IMR-90 (cell line): ENCODE data around the gene TMEM163. TPM values are rescaled to one million over a fixed set of nuclear protein-coding genes. Genes with fewer than 3 reads are reported as not detected.

Source experiments
- ATAC-seq: fragments of 200-7000 bp; cut with Tn5 transposase; 2 replicates; pipeline ENCODE4 v1.9.1; 2020; ENCODE audit warnings: low read depth, mild to moderate bottlenecking, moderate library complexity
- BruUV-seq: library from RNA; stranded (reverse); fragments of 400-500 nt; replicated peaks from 2 replicates; lab custom pipeline; 2021; lab: Mats Ljungman, UMichigan
- CTCF ChIA-PET: fragments of 300-600 bp; formaldehyde crosslinking; extraction: SDS; loops from one replicate; lab custom pipeline; 2021; ENCODE audit warnings: antibody characterized with exemption; lab: Yijun Ruan, JAX
- POLR2A ChIA-PET: fragments of 300-600 bp; sonication (Branson Sonifier 250); formaldehyde crosslinking; loops from one replicate; lab custom pipeline; 2022; ENCODE audit warnings: antibody characterized with exemption; ENCODE audit not compliant: unreplicated experiment; lab: Charles Lee
- DNase-seq: peaks from one replicate; pipeline ENCODE4 v3.0.0; 2013
- H2AFZ ChIP-seq: replicated peaks from 2 replicates; pipeline ENCODE3; 2013; ENCODE audit warnings: low read length, mild to moderate bottlenecking; ENCODE audit not compliant: poor library complexity
- H2AK5ac ChIP-seq: 2 replicates; pipeline ENCODE4 v1.6.1; 2013; ENCODE audit warnings: low read depth, low read length, inconsistent platforms
- H2AK9ac ChIP-seq: replicated peaks from 2 replicates; pipeline ENCODE3; 2013; ENCODE audit warnings: mild to moderate bottlenecking, low read depth, low read length, moderate library complexity; ENCODE audit not compliant: poor library complexity
- H2BK120ac ChIP-seq: 2 replicates; pipeline ENCODE4 v1.6.1; 2013; ENCODE audit warnings: low read depth, low read length, inconsistent platforms
- H2BK15ac ChIP-seq: 3 replicates; pipeline ENCODE4 v1.6.1; 2013; ENCODE audit warnings: low read depth, low read length, inconsistent platforms
- H2BK20ac ChIP-seq: 2 replicates; pipeline ENCODE4 v1.6.1; 2013; ENCODE audit warnings: low read depth, mild to moderate bottlenecking, inconsistent platforms, low read length, moderate library complexity
- H2BK5ac ChIP-seq: 2 replicates; pipeline ENCODE4 v1.6.1; 2013; ENCODE audit warnings: mild to moderate bottlenecking, low read depth, low read length, inconsistent platforms; ENCODE audit not compliant: poor library complexity, severe bottlenecking
- H3K14ac ChIP-seq: replicated peaks from 2 replicates; pipeline ENCODE4 v1.6.1; 2013; ENCODE audit warnings: low read depth, low read length, inconsistent platforms
- H3K18ac ChIP-seq: 2 replicates; pipeline ENCODE4 v1.6.1; 2013; ENCODE audit warnings: low read depth, low read length, control low read depth
- H3K23ac ChIP-seq: 2 replicates; pipeline ENCODE4 v1.6.1; 2013; ENCODE audit warnings: low read depth, low read length, inconsistent platforms
- H3K27ac ChIP-seq: 2 replicates; pipeline ENCODE4 v1.5.1; 2013; ENCODE audit warnings: mild to moderate bottlenecking, control low read depth, low read length; ENCODE audit not compliant: insufficient read depth
- H3K27me3 ChIP-seq: 2 replicates; pipeline ENCODE4 v1.6.1; 2013; ENCODE audit warnings: low read length; ENCODE audit not compliant: control insufficient read depth, insufficient read depth
- H3K36me3 ChIP-seq: 2 replicates; pipeline ENCODE4 v1.6.1; 2013; ENCODE audit warnings: low read length, mixed read lengths; ENCODE audit not compliant: control insufficient read depth, insufficient read depth
- H3K4ac ChIP-seq: 2 replicates; pipeline ENCODE4 v1.6.1; 2013; ENCODE audit warnings: low read depth, low read length, inconsistent platforms
- H3K4me1 ChIP-seq: 2 replicates; pipeline ENCODE4 v1.6.1; 2013; ENCODE audit warnings: low read length, mixed read lengths; ENCODE audit not compliant: control insufficient read depth, insufficient read depth
- H3K4me2 ChIP-seq: 2 replicates; pipeline ENCODE4 v1.6.1; 2013; ENCODE audit warnings: low read depth, mild to moderate bottlenecking, control low read depth, low read length, moderate library complexity
- H3K4me3 ChIP-seq: 2 replicates; pipeline ENCODE4 v1.5.1; 2013; ENCODE audit warnings: low read depth, mild to moderate bottlenecking, control low read depth, low read length, moderate library complexity; ENCODE audit not compliant: insufficient read depth
- H3K56ac ChIP-seq: 2 replicates; pipeline ENCODE4 v1.6.1; 2013; ENCODE audit warnings: low read length, inconsistent platforms; ENCODE audit not compliant: insufficient read depth; ENCODE audit errors: extremely low read depth
- H3K79me1 ChIP-seq, 2 experiments: 2 replicates each; pipeline ENCODE4 v1.6.1; 2013; ENCODE audit warnings: low read length in 2 of 2, inconsistent platforms in 1 of 2, low read depth in 1 of 2
- H3K9ac ChIP-seq: 2 replicates; pipeline ENCODE4 v1.6.1; 2013; ENCODE audit warnings: low read depth, low read length, control low read depth
- H3K9me1 ChIP-seq: 2 replicates; pipeline ENCODE4 v1.6.1; 2013; ENCODE audit warnings: low read length, inconsistent platforms; ENCODE audit not compliant: insufficient read depth
- H3K9me3 ChIP-seq: 2 replicates; pipeline ENCODE4 v1.6.1; 2013; ENCODE audit warnings: low read length; ENCODE audit not compliant: control insufficient read depth, insufficient read depth
- H4K20me1 ChIP-seq: 2 replicates; pipeline ENCODE4 v1.6.1; 2013; ENCODE audit warnings: low read length, inconsistent platforms; ENCODE audit not compliant: insufficient read depth
- H4K5ac ChIP-seq: 2 replicates; pipeline ENCODE4 v1.6.1; 2013; ENCODE audit warnings: mild to moderate bottlenecking, low read depth, low read length, control low read depth
- H4K8ac ChIP-seq, 2 experiments: 2 replicates each; pipeline ENCODE4 v1.6.1; 2013; ENCODE audit warnings: low read depth in 2 of 2, low read length in 2 of 2, control low read depth in 1 of 2, inconsistent platforms in 1 of 2
- H4K91ac ChIP-seq: 2 replicates; pipeline ENCODE4 v1.6.1; 2013; ENCODE audit warnings: low read depth, low read length, inconsistent platforms; ENCODE audit not compliant: insufficient read depth
- MAZ ChIP-seq: IDR thresholded peaks from 2 replicates; pipeline ENCODE4 v1.6.1; 2012; ENCODE audit warnings: low read depth, mild to moderate bottlenecking, low read length, improper control_type of control experiment, moderate library complexity, borderline replicate concordance
- WGBS, 2 experiments: methylation state at CpG; one replicate each; pipeline versions ENCODE4 v1.1.5 to v1.1.7; 2013; ENCODE audit warnings: missing lambda C conversion rate in 2 of 2; ENCODE audit not compliant: insufficient read length in 1 of 2; ENCODE audit errors: extremely low coverage in 2 of 2; 5-methylcytosine and 5-hydroxymethylcytosine counted together
- dilution Hi-C: fragments of 300-500 bp; cut with HindIII; formaldehyde crosslinking; loops from one replicate; pipeline ENCODE4 v1.14.3; 2018; ENCODE audit warnings: low sequenced_read_pairs; ENCODE audit not compliant: unreplicated experiment
- in situ Hi-C: fragments of 300-500 bp; cut with MboI; formaldehyde crosslinking; loops from 3 replicates; pipeline ENCODE4 v1.14.3; 2019; ENCODE audit warnings: low sequenced_read_pairs, inconsistent platforms, mixed read lengths
- intact Hi-C: fragments of 100-400 bp; cut with micrococcal nuclease; formaldehyde crosslinking; loops from 2 replicates; pipeline ENCODE4 v1.10.0; 2022
- polyA plus RNA-seq, 3 experiments: library from polyadenylated mRNA; depleted of rRNA; stranded (reverse); fragments of >200 nt; gene quantifications; 2 replicates each; pipeline ENCODE4 v1.2.3, GENCODE V29; 2012; ENCODE audit warnings: low replicate concordance in 1 of 3
- total RNA-seq: library from RNA; depleted of rRNA; stranded (reverse); fragments of >200 nt; gene quantifications from 2 replicates; pipeline ENCODE4 v1.2.3, GENCODE V29; 2012

TMEM163 gene
- total and polyA plus RNA-seq, 2 of the 4 experiments (the other 2 are of a cell fraction), result not detected

DNA sequence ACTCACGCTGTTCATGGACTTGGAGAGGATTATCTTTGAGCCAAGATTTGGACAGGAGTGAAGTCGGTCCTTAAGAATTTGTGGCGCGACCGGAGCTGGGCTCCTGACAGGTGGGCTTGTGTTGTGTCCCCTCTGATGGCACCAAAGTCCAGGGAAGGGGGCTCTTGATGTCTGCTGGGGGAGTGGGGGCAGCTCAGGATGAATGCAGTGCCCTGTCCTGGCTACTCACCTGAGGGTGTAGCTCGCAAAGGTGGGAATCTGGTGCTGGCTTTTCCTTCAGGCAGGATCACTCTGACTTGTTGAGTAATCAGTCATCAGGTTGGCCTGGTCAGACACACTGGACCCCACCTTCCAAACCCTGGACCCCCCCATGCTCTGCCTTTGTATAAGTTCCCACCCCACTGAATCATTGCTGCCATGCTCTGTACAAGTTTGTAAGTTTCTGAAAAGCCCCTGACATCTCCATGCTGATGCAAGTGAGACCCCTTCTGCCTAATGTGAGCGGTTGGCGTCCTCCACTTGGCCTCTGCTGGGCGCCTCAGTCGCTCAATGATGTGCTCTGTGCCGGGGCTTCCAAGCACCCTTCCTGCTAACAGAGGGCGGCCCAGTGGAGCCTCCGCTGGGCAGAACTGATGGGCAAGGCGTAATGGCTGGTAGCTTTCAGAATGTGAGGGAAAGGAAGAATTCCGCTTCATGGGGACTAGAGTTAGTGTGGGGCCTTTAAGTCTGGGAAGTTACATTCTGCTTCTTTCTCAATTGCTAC is 268.9 kb downstream of the TMEM163 start:
- no peak overlapping the region for H3K4ac ChIP-seq
- no peak overlapping the region for H2AFZ ChIP-seq
- H3K14ac ChIP-seq, result no peak overlapping the region
- H3K56ac ChIP-seq, result no peak overlapping the region
- no peak overlapping the region for H3K27ac ChIP-seq
- BruUV-seq, result no TSS peak
- H3K18ac ChIP-seq, result no peak overlapping the region
- no peak overlapping the region for H4K91ac ChIP-seq
- H2BK20ac ChIP-seq, result no peak overlapping the region
- H2BK120ac ChIP-seq, result no peak overlapping the region
- no peak overlapping the region for H3K4me2 ChIP-seq
- in situ Hi-C loops (loop anchor here (10.0 kb wide), 1 partner anchor 565 kb away; no protein-coding TSS in a partner anchor), intact Hi-C loops (loop anchor here (2.0 kb wide), 3 partner anchors 73 to 563 kb away; no protein-coding TSS in a partner anchor), dilution Hi-C loops (no loop called here)
- no peak overlapping the region for H3K4me3 ChIP-seq
- no peak overlapping the region for H2AK5ac ChIP-seq
- peaks cover 0 to 8% of the 10 kb centered on the region in 2 experiments; a peak in 1 of 4 replicates for H3K79me1 ChIP-seq
- no peaks in the 10 kb centered on the region for H3K27me3 ChIP-seq
- H2AK9ac ChIP-seq, result no peak overlapping the region
- H3K36me3 ChIP-seq, result peaks cover 52% of the 10 kb centered on the region
- no peak overlapping the region for H4K5ac ChIP-seq
- ATAC-seq, result no peak
- DNase-seq, result no peak
- H3K9me1 ChIP-seq, result 0 out of 2 replicates have a peak, but pooled peaks cover 4% of the 10 kb centered on the region
- ChIA-PET CTCF (interaction anchor here (0.5 to 1.9 kb wide), 11 partner anchors 9 to 565 kb away, joined by 3 to 20 read pairs (median 3); no protein-coding TSS in a partner anchor), POLR2A (no interaction called here)
- H3K9me3 ChIP-seq, result no peaks in the 10 kb centered on the region
- WGBS, 2 experiments, result 98% methylated on average over 7 of the region's 15 CpGs; no CpG with 5 or more reads in 1 of the 2 experiments
- no peak overlapping the region for H3K23ac ChIP-seq
- H2BK5ac ChIP-seq, result no peak overlapping the region
- H3K4me1 ChIP-seq, result peaks cover 10% of the 10 kb centered on the region; the same call in 1 of the 2 replicates
- H4K8ac ChIP-seq, result no peak overlapping the region
- H2BK15ac ChIP-seq, result no peak overlapping the region
- no peak overlapping the region for H3K9ac ChIP-seq
- TF ChIP-seq MAZ, result no peak
- no peaks in the 10 kb centered on the region for H4K20me1 ChIP-seq
